Limb (tissue), 2 donors: ENCODE data around the gene CNTNAP2.

Experiments
- DNase-seq, 2 donors: peaks; one replicate each; pipeline ENCODE4 v3.0.0-alpha.2; 2016; ENCODE audit errors: extremely low spot score in 2 of 2

CNTNAP2 gene

GRCh38 chr7:146993764-146994163 is 877.2 kb downstream of the CNTNAP2 start:
- no peak for DNase-seq

- DNase-seq, result no peak
Observed at GRCh38 chr7:147008530-147008929, 891.9 kb downstream of the CNTNAP2 start.

DNA sequence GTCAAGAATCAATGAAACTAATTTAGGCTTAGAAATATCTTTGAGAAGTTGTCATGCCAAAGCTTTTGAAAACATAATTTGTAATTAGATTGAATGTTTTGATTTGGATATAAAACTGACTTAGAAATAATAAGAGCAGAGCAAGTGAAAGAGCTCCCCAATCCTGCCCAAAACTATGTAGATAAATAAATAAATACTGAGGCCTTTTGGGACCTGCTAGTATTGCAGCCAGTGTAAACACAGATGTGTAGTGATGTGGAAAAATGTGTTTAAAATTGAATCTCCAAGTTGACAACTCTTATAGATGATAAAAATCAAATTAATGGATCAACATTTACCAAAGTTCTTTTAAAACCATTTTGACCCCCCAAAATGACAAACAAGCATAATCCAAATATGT is 896.1 kb downstream of the CNTNAP2 start:
- DNase-seq, result no peak

DNA sequence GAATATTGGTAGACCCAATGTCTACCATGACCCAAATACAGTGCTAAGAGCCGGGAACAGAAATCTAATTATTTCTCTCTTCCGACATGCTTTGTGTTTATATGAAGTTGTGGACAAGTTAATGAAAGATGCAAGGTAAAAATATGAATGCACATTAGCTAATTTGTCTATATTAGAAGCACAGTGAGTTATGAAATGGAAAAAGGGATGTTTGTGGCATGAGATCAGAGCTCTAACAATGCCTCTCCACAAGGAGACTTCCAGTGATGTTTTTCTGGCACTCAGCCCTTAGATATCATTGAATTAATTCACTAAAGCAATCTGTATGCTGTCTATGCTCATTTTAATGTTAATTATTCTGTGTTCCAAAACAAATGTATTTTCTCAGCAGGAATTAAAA is 897.2 kb downstream of the CNTNAP2 start:
- no peak for DNase-seq

DNA sequence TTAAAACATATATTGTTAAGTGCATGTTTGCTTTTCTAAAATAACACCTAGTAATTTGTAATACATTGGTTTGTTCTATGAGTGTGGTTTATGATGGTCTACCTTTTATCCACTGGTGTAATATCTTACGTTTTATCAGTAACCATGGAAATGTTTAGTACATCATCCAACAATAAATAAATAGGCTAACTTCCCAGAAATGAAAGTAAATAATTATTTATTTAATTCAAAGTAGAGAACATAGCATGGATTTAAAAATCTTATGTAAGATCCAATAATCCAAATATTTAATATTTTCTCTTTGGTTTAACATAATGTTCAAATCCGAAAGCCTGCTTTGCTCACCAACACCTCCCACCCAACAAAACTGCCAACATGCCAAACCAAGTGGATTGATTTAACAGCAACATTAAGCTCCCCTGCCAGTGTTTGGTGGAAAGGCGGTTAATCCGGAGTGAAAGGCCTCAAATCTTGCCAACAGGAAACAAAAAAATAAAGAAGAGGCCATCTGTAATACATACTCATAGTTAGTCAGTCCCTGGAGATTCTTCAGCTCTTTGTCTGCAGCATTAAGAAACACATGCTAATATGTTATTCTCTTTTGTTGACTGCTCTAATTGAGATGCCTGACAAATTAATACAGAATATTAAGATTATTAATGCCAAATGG is 897.8 kb downstream of the CNTNAP2 start:
- DNase-seq, result peak in 1 of 2 donors; percentile 25

DNA sequence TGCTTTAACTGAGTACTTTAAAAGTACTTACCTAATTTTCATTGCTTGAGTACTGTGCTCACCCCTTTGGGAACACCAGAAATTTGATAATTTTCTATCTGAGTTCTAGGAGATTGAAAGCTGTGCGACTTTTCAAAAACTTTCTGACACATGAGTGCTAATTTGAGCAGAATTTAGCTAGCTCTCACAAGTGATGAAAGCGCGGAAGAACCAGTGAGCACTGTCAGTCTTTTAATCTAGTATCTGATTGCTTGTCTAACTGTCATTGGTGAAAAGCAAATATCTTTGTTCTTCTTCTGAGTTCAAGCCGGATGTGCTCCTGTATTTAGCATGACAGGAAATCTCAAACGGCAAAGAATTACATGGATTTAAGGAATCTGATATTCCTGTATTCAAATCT is 899.4 kb downstream of the CNTNAP2 start:
- DNase-seq, result no peak

- no peak for DNase-seq
Observed at GRCh38 chr7:147022056-147022455, 905.5 kb downstream of the CNTNAP2 start.

DNA sequence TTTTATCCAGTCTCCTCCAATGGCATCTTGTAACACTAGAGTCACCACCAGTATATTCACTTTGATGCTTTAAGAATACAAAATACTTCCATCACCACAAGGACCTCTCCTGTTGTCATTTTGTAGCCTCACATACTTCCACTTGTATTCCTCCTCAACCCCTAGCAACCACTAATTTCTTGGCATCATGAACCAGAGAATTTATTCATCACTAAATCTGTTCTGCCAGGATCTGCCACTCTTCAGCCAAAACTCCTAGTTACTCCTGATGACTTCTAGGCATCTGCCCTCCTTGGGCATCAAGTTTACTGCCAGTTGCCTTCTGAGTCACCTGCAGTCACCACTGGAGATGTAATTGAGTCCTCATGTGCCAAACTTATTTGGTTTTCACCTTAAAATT is 906.8 kb downstream of the CNTNAP2 start:
- no peak for DNase-seq

DNA sequence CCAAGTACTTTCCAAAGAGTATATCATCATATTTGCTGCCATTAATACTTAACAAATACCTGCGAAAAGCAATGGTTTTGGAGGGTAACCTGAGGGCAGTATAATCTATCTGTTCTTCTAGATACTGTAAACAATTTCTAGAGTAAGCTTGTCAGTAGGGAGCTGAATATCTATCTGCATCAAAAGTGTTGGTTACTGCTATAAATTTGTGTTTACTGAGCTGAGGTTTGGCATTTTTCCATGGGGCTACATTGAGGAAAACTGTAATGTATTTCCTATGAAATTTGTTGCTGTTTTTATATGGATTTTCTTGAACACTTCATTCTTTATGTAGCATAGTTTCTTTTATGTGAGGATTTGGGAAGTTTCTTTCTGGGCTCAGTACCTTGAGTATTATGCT is 913.4 kb downstream of the CNTNAP2 start:
- no peak for DNase-seq

GRCh38 chr7:147033641-147034040 is 917.0 kb downstream of the CNTNAP2 start:
- DNase-seq, result peak in 1 of 2 donors; percentile 24

DNA sequence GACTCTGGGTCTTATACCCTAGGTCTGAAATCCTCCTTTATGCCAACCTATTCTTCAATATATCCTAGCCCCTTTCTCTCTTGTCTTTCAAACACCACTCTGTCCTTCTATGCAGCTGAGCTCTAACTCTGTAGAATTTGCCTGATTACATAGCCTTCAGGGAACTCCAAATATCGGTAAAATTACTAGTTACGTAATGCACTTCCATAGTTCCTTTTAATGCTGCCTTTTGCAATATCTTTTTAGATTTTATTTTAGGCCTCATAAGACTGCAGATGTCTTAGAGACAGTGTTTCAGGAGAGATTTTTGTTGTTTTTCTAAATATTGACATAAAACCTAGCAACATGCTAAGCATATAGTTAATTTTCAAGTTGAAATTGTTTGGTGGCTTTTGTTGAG is 924.8 kb downstream of the CNTNAP2 start:
- DNase-seq, result no peak

- no peak for DNase-seq
Observed at GRCh38 chr7:147044941-147045340, 928.3 kb downstream of the CNTNAP2 start.

DNA sequence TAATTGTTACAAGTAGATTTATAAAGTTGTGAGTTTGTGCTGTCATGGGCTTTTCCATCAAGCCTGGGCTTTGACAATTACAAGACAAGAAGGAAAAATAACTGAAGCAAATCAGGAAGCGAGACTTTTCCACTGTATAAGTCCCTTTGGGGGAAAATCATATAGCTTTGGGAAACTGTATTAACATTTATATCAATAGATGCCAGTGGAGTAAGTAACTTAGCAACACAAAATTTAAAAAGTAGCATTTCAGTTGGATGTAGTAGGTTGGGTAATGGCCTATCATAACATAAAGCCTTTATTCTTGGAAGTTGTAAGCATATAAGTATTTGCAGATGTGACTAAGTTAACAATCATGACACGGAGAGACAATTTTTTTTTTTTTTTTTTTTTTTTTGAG is 931.1 kb downstream of the CNTNAP2 start:
- peak in 1 of 2 donors; percentile 24 for DNase-seq

DNA sequence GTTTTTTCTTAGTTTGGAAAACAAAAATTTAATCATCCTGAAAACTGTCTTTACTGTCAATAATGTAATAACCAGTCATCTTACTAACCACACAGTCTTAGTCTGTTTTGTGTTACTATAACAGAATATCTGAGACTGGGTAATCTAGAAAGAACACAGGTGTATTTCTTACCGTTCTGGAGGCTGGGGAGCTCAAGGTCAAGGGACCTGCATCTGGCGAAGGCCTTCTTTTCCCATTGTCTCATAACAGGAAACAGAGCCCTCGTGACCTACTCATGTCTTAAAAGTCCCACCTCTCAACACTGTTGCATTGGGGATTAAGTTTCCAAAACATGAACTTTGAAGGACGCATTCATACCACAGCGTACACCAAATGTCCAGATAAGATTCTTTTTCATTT is 932.3 kb downstream of the CNTNAP2 start:
- DNase-seq, result no peak

DNA sequence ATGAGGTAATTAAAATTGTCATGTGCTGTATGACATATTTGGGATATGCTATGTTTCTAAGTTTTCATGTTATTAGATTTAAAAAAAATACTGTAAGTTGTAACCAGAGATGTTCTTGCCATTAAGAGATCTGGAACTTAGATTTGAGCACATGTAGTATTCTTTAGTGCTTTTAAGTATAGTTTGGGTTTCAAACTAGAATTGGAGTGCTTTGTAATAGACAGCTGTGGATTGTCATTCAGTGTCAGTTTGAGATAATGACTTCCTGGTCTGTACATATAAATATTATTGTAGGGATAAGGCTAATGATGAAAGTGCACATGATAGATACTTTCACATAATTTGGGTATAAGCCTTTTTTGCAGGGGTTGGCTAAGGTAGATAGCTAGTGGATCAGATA is 936.2 kb downstream of the CNTNAP2 start:
- DNase-seq, result no peak

- no peak for DNase-seq
Observed at GRCh38 chr7:147053746-147054145, 937.1 kb downstream of the CNTNAP2 start.

DNA sequence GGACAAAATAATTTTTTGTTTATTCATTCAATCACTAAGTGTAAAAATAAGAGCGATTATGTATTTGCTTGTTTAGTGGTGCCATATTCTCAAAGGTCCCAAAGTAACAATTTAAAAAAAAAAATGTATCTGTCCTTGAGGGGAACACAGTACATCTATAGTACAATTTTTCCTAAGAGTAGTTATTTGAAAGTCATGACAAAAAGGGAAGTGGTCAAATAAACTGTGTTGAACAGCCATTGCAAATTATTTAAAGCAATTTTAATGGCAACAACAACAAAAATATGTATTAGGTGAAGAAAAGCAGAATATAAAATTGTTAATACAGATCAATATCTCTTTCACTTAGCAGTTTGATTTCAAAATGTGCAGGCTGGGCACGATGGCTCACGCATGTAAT is 943.5 kb downstream of the CNTNAP2 start:
- DNase-seq, result no peak

DNA sequence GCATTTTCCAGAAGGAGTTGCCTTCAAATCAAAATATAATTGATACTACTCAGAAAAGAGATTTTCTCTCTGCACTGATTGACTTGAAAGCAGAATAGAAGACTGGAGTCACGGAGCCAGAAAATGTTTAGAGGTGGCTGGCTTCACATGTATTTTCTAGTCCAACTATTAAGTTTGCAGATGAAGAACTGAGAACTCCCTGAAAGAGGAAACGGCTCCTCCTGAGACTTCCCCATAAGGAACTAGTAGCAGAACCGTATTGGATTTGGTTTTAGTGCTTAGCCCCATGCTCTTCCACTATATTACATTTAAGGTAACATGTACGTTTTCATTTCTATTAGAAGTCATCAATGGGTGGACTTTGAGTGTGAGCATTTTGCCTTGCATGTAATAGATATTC is 946.3 kb downstream of the CNTNAP2 start:
- DNase-seq, result no peak

GRCh38 chr7:147068842-147069241 is 952.2 kb downstream of the CNTNAP2 start:
- no peak for DNase-seq

DNA sequence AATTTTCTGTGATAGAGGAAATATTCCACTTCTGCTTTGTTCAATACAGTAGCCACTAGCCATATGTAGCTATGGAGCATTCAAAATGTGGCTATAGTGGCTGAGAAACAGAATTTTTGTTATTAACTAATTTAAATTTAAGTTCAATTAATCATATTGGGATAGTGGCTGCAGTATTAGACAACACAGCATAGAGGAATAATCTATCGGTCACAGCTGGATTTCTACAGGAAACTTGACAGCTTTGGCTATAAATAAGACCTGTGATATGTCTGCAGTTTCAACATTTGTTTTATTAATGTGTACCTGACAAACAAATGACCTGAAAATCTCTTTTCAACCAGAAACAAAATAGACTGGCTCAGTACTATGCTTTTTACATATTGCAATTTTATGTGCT is 953.2 kb downstream of the CNTNAP2 start:
- DNase-seq, result no peak

DNA sequence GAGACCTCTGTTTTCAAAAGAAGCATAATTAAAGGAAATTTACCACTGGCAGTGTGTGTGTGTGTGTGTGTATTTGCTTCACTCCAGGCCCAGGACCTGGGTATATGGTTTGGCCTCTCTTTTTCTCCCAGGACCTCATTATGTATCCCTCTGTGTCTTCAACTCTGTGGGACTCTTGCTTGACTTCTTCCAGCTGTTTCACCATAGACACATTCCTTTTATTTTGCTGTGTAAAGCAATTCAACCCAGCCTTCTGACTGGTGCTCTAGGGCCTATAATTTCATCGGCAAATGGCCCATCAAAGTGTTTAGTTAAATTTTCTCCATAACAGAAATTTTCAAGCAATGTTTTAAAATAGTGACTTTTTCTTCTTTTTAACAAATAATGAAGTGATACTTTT is 954.3 kb downstream of the CNTNAP2 start:
- DNase-seq, result no peak

- DNase-seq, result no peak
Observed at GRCh38 chr7:147071536-147071935, 954.9 kb downstream of the CNTNAP2 start.

DNA sequence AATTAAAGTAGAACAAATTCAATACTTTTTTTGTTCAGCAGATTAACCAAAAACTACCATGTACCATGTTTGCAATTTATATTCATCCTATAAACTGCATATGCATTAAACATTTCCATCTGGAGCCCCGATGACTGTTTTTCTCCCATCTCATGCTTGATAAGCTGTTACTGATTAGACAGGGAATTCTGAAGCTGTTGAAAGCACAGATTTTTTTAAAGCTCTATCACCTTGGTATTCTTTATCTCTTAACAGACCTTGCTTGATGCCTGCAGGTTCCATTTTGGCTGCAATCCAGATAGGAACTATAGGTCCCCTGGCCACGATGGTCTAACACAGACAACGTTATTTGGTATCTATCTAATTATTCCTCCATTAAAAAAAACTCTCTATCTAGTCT is 961.7 kb downstream of the CNTNAP2 start:
- no peak for DNase-seq

- DNase-seq, result no peak
Observed at GRCh38 chr7:147079083-147079482, 962.5 kb downstream of the CNTNAP2 start.
